Measurements from ENCODE around the gene RIN3. TPM values are rescaled to one million over a fixed set of nuclear protein-coding genes. Genes with fewer than 3 reads are reported as not detected.

The RIN3 gene
- total RNA-seq, 2 donors from 2014 or later = 47.4 to 54.2 TPM

- Histone ChIP-seq H3K9me3 (no peaks in the 10 kb centered on the region), H3K36me3 (peaks cover 33% of the 10 kb centered on the region), H3K27ac (no peak overlapping the region), H3K4me3 (no peak overlapping the region), H3K27me3 (replicated peaks; ENCODE audit: insufficient read depth) (no peaks in the 10 kb centered on the region), H3K4me1 (ENCODE audit: control insufficient read depth in 1 of 2, low read depth in 2 of 2) (peaks cover 3 to 18% of the 10 kb centered on the region in 2 donors)
- TF ChIP-seq CTCF (IDR thresholded peaks at IDR 0.05) = no peak
- DNase-seq (ENCODE audit: low spot score) (no peak), ATAC-seq (ENCODE audit: insufficient number of reproducible peaks, low FRiP score, low read depth) (no peak)
Observed at GRCh38 chr14:92660571-92660970, 147.0 kb downstream of the RIN3 start.

- ATAC-seq (ENCODE audit: insufficient number of reproducible peaks, low FRiP score, low read depth) = no peak
- H3K27me3 ChIP-seq (replicated peaks; ENCODE audit: insufficient read depth) = no peaks in the 10 kb centered on the region
- no peak overlapping the region for H3K4me3 ChIP-seq
- no peak for TF ChIP-seq CTCF (IDR thresholded peaks at IDR 0.05)
- no peak overlapping the region for H3K27ac ChIP-seq
- DNase-seq (ENCODE audit: low spot score) = no peak
- H3K4me1 ChIP-seq (ENCODE audit: control insufficient read depth in 1 of 2, low read depth in 2 of 2) = peaks cover 0 to 5% of the 10 kb centered on the region in 2 donors
- H3K9me3 ChIP-seq = no peaks in the 10 kb centered on the region
- H3K36me3 ChIP-seq = peaks cover 43% of the 10 kb centered on the region
Observed at GRCh38 chr14:92663049-92663448, 149.5 kb downstream of the RIN3 start.

- H3K4me1 ChIP-seq (ENCODE audit: control insufficient read depth in 1 of 2, low read depth in 2 of 2) = no peaks in the 10 kb centered on the region
- no peaks in the 10 kb centered on the region for H3K9me3 ChIP-seq
- DNase-seq (ENCODE audit: low spot score) = no peak
- no peak for TF ChIP-seq CTCF (IDR thresholded peaks at IDR 0.05)
- peak overlapping the region in 1 of 2 donors; percentile 27 for H3K27ac ChIP-seq
- H3K4me3 ChIP-seq = no peak overlapping the region
- no peak for ATAC-seq (ENCODE audit: insufficient number of reproducible peaks, low FRiP score, low read depth)
- H3K27me3 ChIP-seq (replicated peaks; ENCODE audit: insufficient read depth) = no peaks in the 10 kb centered on the region
- H3K36me3 ChIP-seq = peaks cover 32% of the 10 kb centered on the region
Observed at GRCh38 chr14:92665661-92666110, 152.1 kb downstream of the RIN3 start.

GRCh38 chr14:92666251-92666650 is 152.7 kb downstream of the RIN3 start:
- ATAC-seq (ENCODE audit: insufficient number of reproducible peaks, low FRiP score, low read depth) (no peak), DNase-seq (ENCODE audit: low spot score) (no peak)
- peaks cover 28% of the 10 kb centered on the region for H3K36me3 ChIP-seq
- no peak overlapping the region for H3K4me3 ChIP-seq
- H3K27me3 ChIP-seq (replicated peaks; ENCODE audit: insufficient read depth) = no peaks in the 10 kb centered on the region
- H3K9me3 ChIP-seq = no peaks in the 10 kb centered on the region
- peak overlapping the region in 1 of 2 donors; percentile 27 for H3K27ac ChIP-seq
- H3K4me1 ChIP-seq (ENCODE audit: control insufficient read depth in 1 of 2, low read depth in 2 of 2) = no peaks in the 10 kb centered on the region
- no peak for TF ChIP-seq CTCF (IDR thresholded peaks at IDR 0.05)

- Histone ChIP-seq H3K36me3 (peaks cover 22% of the 10 kb centered on the region), H3K27ac (no peak overlapping the region), H3K4me1 (ENCODE audit: control insufficient read depth in 1 of 2, low read depth in 2 of 2) (no peaks in the 10 kb centered on the region), H3K27me3 (replicated peaks; ENCODE audit: insufficient read depth) (no peaks in the 10 kb centered on the region), H3K4me3 (no peak overlapping the region), H3K9me3 (no peaks in the 10 kb centered on the region)
- TF ChIP-seq CTCF (IDR thresholded peaks at IDR 0.05) = no peak
- DNase-seq (ENCODE audit: low spot score) (no peak), ATAC-seq (ENCODE audit: insufficient number of reproducible peaks, low FRiP score, low read depth) (no peak)
Observed at GRCh38 chr14:92668276-92668973, 154.8 kb downstream of the RIN3 start.

All from thoracic aorta (tissue), 2 donors.